NCI-H1048 (cell line): ENCODE measurements around the gene FAM216A.
A peak's percentile ranks its signal among the peaks of the same experiment; 100 is the strongest.
"Not testable (repeated sequence)": the region's sequence is repeated elsewhere in the genome, so short reads cannot be mapped to it uniquely, and the experiment has no call there.

Experiments used
- DNase-seq: peaks from one replicate; lab custom pipeline; 2025; lab: John Stamatoyannopoulos, UW

The FAM216A gene

GRCh38 chr12:110468214-110469048 is at the start of gene FAM216A, which contains the start of gene GPN3:
Gene FAM216A (plus strand): TSS chr12:110468845. CDS start chr12:110468876, 31 bp downstream.
Gene GPN3 (minus strand): TSS chr12:110468257. CDS start chr12:110468203, 54 bp downstream.
- DNase-seq = peak; percentile 95

DNA sequence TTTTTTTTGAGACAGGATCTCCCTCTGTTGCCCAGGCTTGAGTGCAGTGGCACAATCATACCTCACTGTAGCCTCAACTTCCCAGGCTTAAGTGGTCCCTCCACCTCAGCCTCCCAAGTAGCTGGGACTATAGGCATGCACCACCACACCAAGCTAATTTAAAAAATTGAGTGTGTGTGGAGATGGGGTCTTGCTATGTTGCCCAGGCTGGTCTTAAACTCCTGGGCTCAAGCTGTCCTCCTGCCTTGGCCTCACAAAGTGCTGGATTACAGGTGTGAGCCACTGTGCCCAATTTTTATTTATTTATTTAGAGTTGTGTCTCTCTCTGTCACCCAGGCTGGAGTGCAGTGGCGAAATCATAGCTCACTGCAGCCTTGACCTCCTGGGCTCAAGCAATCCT is 48.0 kb upstream of the FAM216A start:
- not testable (repeated sequence) for DNase-seq

DNA sequence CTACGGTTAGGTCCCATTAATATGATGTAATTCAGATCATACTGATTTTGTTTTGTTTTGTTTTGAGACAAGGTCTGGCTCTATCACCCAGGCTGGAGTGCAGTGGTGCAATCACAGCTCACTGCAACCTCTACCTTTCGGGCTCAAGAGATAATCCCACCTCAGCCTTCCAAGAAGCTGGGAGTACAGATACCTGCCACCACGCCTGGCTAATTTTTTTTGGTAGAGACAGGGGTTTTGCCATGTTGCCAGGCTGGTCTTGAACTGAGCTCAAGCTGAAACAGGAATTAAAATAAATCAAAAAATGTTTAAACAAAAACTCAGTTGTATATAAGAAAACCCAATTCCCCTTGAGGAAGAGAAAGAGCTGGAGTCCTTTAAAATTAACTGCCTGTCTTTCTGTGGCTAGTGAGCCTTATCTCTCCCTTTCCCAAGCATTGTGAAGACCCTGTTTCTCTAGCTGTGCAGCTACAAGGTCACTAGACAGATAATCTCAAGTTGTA is 47.4 kb upstream of the FAM216A start:
- DNase-seq = no peak

GRCh38 chr12:110421701-110422100 is 46.9 kb upstream of the FAM216A start:
- DNase-seq = no peak

DNA sequence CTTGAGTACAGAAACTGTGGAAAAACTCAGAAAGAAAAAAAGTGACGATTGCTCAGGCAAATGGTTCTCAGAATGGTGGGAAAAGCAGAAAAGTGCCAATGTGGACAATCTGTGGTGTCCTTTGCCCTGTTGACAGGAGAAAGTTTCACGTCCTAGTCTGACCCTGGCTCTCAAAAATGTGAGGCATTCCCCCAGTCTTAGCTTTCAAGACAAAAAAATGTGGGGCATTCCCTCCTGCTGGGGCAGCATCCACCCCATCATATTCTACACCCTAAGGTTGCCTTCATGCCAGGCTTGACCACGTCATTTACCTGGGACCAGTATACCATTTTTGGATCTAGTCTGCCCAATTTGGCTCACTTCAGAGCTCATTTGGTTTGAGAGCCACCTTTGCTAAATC is 44.4 kb upstream of the FAM216A start:
- no peak for DNase-seq

- DNase-seq = no peak
These were observed 42.2 kb upstream of the FAM216A start for GRCh38 chr12:110426406-110426805.

- DNase-seq = not testable (repeated sequence)
These were observed 39.0 kb upstream of the FAM216A start for GRCh38 chr12:110429676-110430075.

DNA sequence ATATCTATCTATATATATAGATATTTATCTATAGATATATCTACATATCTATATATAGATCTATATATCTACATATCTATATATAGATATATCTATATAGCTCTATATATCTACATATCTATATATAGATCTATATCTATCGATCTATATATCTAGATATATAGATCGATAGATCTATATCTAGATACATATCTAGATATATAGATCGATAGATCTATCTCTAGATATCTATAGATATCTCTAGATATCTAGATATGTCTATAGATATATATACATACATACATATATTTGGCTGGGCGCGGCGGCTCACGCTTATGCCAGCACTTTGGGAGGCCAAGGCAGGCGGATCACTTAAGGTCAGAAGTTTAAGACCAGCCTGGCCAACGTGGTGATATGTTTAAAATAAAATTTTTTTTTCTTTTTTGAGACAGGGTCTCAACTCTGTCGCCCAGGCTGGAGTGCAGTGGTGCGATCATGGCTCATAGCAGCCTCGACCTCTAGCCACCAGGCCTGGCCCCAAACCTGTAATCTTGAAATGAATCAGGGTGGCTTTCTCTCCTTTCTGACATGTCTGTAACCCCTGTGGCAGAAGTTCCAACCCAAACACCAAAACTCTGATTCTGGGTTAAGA is 36.6 kb upstream of the FAM216A start:
- no peak for DNase-seq

- no peak for DNase-seq
These were observed 32.4 kb upstream of the FAM216A start for GRCh38 chr12:110436231-110436630.

DNA sequence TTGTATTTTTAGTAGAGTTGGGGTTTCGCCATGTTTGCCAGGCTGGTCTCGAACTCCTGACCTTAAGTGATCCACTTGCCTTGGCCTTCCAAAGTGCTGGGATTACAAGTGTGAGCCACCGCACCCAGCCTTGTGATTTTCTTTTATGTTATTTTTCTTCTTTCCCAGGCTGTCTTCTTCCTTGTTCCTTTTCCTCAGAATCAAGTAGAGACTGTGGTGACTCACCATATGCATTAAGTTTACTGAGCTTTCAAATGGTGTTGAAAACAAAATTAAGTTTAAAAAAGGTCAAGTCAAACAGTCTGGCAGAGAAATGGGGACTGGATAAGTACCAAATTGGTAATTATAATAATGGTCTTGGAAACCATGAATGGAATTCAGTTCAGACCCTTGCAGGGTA is 24.2 kb upstream of the FAM216A start:
- DNase-seq = no peak

DNA sequence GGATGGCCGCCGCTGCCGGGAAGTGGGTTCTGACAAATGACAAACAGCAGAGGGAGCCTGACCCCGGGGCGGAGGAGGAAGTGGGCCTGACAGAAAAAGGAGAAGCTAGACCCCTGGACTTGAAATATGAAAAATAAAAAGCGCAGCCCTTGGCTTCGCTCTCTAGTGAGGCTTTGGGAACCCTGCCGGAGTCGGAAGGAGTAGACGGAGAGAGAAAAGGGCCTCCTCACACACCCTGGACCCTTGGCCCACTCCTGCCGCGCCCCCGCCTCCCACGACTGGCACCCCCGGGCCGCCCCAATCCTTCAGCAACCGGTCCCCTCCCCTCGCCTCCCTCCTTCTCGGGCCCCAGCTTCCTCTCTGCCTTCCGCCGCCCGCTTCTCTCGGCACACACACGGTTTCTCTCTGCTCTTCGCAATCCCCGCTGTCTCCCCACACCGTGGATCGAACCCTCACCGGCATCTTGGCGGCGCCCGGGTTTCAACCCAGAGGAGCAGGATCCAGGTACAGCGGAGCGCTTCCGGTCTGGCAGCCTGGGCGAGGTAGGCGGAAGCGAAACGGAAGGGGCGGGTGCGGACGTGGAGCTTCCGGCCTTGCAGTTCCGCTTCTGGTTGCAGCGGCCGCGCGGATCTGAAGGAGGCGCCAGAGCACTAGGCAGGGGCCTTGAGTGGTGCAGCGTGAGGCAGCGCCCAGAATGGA is 18.7 kb upstream of the FAM216A start, which contains the start of gene ARPC3:
Gene ARPC3, minus strand, starts transcription at position 539 of the 699 bp plus-strand sequence. Its CDS starts 77 bp downstream, at position 462.
- DNase-seq = peak; percentile 88

DNA sequence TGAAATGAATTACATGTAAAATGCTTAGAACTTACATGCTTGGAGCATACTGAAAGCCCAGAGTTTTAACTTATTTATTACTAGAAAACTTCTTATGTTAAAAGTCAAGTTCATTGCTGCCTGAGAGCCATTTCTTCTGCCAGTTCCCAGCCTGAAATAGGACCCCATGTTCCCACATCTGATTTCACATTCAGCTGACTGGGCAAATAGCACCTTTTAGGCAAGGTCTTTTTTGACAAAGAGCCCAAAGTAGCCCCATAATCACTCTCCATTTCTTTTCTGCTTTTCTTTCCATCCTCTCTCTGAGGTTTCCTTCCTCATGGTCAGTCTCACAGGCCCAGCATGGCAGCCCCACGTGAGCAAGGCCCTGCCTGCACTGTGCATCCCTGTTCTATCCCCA is 17.4 kb upstream of the FAM216A start:
- no peak for DNase-seq

DNA sequence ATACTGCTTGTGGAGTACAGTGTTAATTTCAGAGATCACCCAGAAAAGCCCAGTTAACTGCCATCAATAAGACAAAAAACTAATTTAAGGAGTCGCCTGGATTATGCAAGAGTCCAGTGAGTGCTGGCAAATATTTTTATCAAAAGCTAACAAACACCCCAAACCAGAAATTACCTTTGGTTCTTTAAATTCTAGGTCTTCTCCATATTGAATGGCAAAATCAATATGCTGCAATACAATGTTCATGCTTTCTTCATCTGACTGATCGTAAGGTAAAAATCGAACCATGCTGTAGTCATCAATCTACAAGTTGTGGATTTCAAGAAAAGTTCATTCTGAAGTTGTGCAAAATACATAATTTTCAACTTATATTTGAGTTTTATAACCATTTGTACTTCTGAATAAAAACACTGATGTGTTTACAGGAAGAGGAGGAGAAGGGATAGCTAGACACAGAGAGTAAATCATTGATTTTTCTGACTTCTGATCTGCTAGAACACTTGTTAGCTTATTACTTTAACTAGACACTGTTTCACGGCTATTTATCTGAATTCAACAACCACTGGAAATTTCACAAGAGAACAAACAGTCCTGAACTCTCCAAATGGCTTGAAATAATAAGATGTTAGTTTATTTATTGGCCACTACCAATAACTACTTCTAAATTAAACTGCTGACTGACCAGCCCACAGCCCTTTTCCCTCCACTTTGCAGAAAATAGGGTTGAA is 14.9 kb upstream of the FAM216A start:
- no peak for DNase-seq

DNA sequence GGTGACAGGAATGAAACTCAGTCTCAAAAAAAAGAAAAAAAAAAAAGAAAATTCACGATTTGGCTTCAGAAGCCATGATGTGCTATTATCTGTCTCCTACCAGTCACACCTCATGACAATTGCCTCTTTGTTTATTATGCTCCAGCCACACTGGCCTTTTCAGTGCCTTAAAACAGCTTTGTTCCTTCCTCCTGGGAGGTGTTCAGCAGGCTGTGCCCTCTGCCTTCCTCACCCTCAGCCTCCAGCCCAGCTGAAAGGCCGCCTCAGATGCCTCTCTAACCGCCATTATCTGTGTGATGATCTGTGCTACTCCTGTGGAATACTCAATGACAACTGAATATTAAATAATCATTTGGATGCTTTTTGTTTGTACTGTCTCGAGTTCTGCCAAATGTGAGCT is 9.9 kb upstream of the FAM216A start:
- no peak for DNase-seq

- not testable (repeated sequence) for DNase-seq
These were observed 7.5 kb upstream of the FAM216A start for GRCh38 chr12:110461189-110461588.

- no peak for DNase-seq
These were observed 3.6 kb upstream of the FAM216A start for GRCh38 chr12:110465024-110465423.

GRCh38 chr12:110465765-110466164 is 2.9 kb upstream of the FAM216A start:
- DNase-seq = not testable (repeated sequence)

- DNase-seq = no peak
These were observed 1.9 kb upstream of the FAM216A start for GRCh38 chr12:110466791-110467190.

GRCh38 chr12:110467847-110468213 is 815 bp upstream of the FAM216A start:
- DNase-seq = no peak

GRCh38 chr12:110475426-110475825 is 6.8 kb downstream of the FAM216A start:
- no peak for DNase-seq

DNA sequence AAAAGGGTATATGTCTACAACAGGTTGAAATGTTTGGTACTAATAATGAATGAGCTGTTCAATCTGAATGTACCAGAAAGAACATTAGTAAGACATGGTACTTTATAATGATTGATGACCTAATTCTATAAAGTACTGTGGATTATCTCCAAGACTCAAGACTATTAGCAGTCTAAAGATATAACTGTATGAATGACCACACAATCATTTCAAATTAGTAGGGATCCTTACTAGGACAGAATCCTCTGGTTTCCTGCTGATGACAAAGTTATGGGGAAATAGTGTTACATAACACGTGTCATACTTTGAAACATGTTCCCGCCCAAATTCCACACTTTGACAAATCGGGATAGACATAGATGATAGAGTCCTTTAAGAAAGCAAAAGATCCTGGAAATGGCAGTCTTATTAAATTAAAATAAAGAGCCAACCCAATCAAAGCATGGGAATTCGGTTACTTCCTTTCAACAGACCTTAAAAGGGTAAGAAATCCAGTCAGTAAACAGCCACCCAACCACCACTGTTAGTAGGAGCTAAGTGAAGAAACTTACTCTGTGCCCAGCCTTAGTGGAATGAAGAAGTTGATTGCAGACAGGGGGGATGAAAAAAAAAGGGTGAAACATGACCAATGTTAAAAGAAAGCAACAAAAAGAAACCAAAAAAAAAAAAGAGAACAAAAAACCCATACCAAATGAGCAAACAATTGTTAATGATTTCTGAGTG is 30.5 kb downstream of the FAM216A start:
- no peak for DNase-seq
